GM23338 (cell line): Measurements from ENCODE around the gene SAMD8. TPM values are rescaled to one million over a fixed set of nuclear protein-coding genes. Genes with fewer than 3 reads are reported as not detected.

ENCODE experiments used
- ATAC-seq: fragments of 200-7000 bp; cut with Tn5 transposase; 3 replicates; pipeline ENCODE4 v1.9.1; 2020
- DNase-seq: peaks from one replicate; pipeline ENCODE4 v3.0.0-alpha.2; 2015; ENCODE audit warnings: low spot score
- H2AFZ ChIP-seq: fragments of 200-600 bp; sonication (generic); 2 replicates; pipeline ENCODE4 v1.8.0; 2016; ENCODE audit warnings: antibody characterized with exemption, mild to moderate bottlenecking, moderate library complexity
- H3F3A ChIP-seq: fragments of 200-600 bp; sonication (generic); replicated peaks from 2 replicates; pipeline ENCODE4 v1.8.0; 2017; ENCODE audit warnings: antibody characterized with exemption, mixed run types, low read depth
- H3K27ac ChIP-seq: fragments of 200-600 bp; sonication (generic); 2 replicates; pipeline ENCODE4 v1.6.1; 2016; ENCODE audit warnings: low read depth
- H3K27me3 ChIP-seq: fragments of 200-600 bp; sonication (generic); 2 replicates; pipeline ENCODE4 v1.8.0; 2016; ENCODE audit warnings: mild to moderate bottlenecking, mixed run types, moderate library complexity; ENCODE audit not compliant: insufficient read depth
- H3K36me3 ChIP-seq: fragments of 200-600 bp; sonication (generic); 2 replicates; pipeline ENCODE4 v1.8.0; 2016; ENCODE audit warnings: mild to moderate bottlenecking; ENCODE audit not compliant: insufficient read depth
- H3K4me1 ChIP-seq: fragments of 200-600 bp; sonication (generic); 2 replicates; pipeline ENCODE4 v1.8.0; 2016; ENCODE audit warnings: mild to moderate bottlenecking, moderate library complexity; ENCODE audit not compliant: insufficient read depth
- H3K4me2 ChIP-seq: fragments of 200-600 bp; sonication (generic); 2 replicates; pipeline ENCODE4 v1.7.1; 2017; ENCODE audit warnings: mixed run types
- H3K4me3 ChIP-seq: fragments of 200-600 bp; sonication (generic); 2 replicates; pipeline ENCODE4 v1.6.1; 2016; ENCODE audit warnings: mixed run types
- H3K79me2 ChIP-seq: fragments of 200-600 bp; sonication (generic); replicated peaks from 2 replicates; pipeline ENCODE4 v1.8.0; 2017; ENCODE audit warnings: mild to moderate bottlenecking; ENCODE audit not compliant: insufficient read depth
- H3K9me2 ChIP-seq: fragments of 200-600 bp; sonication (generic); 2 replicates; pipeline ENCODE4 v1.8.0; 2017; ENCODE audit not compliant: insufficient read depth
- H4K20me1 ChIP-seq: fragments of 200-600 bp; sonication (generic); replicated peaks from 2 replicates; pipeline ENCODE4 v1.8.0; 2017; ENCODE audit warnings: mild to moderate bottlenecking; ENCODE audit not compliant: insufficient read depth
- H3K27ac Mint-ChIP-seq: 2 replicates; pipeline ENCODE4 v1.8.0; 2020; ENCODE audit warnings: inconsistent platforms, mild to moderate bottlenecking, moderate library complexity, mixed read lengths
- H3K27me3 Mint-ChIP-seq: 3 replicates; pipeline ENCODE4 v1.8.0; 2022; ENCODE audit warnings: low read depth, mild to moderate bottlenecking, moderate library complexity, mixed read lengths, inconsistent platforms; ENCODE audit not compliant: insufficient read depth, poor library complexity
- H3K36me3 Mint-ChIP-seq: 3 replicates; pipeline ENCODE4 v1.8.0; 2021; ENCODE audit warnings: low read depth, mild to moderate bottlenecking, inconsistent platforms, moderate library complexity, mixed read lengths
- H3K4me1 Mint-ChIP-seq: 3 replicates; pipeline ENCODE4 v1.8.0; 2020; ENCODE audit warnings: mild to moderate bottlenecking, inconsistent platforms, mixed read lengths
- H3K4me3 Mint-ChIP-seq: 3 replicates; pipeline ENCODE4 v1.8.0; 2021; ENCODE audit warnings: moderate library complexity, mild to moderate bottlenecking, inconsistent platforms, mixed read lengths
- H3K9me3 Mint-ChIP-seq: 3 replicates; pipeline ENCODE4 v1.8.0; 2020; ENCODE audit warnings: moderate library complexity, mild to moderate bottlenecking, inconsistent platforms, mixed read lengths
- CREB1 ChIP-seq: fragments of 250-450 bp; sonication (Bioruptor Pico); IDR thresholded peaks from 2 replicates; pipeline ENCODE4 v1.5.0; 2020; ENCODE audit warnings: low read depth, mild to moderate bottlenecking, moderate library complexity
- CTCF ChIP-seq, 2 experiments: fragments of 200-600 bp in 1 of 2; sonication (generic) in 1 of 2; conservative IDR thresholded peaks; 2 replicates each; pipeline versions ENCODE4 v1.5.1 to v1.6.1; 2016 to 2017; ENCODE audit warnings: antibody characterized with exemption in 2 of 2, low read depth in 2 of 2, mild to moderate bottlenecking in 2 of 2, moderate library complexity in 1 of 2
- ETS1 ChIP-seq: IDR thresholded peaks from 2 replicates; pipeline ENCODE4 v1.6.1; 2016; ENCODE audit warnings: antibody characterized with exemption
- EZH2 ChIP-seq: fragments of 200-600 bp; sonication (generic); IDR thresholded peaks from one replicate; pipeline ENCODE4 v1.8.0; 2017; ENCODE audit warnings: antibody characterized with exemption, mild to moderate bottlenecking, low read depth; ENCODE audit not compliant: unreplicated experiment
- EZH2phosphoT487 ChIP-seq: fragments of 200-600 bp; sonication (generic); IDR thresholded peaks from one replicate; pipeline ENCODE4 v1.8.1; 2018; ENCODE audit warnings: antibody characterized with exemption; ENCODE audit not compliant: unreplicated experiment
- JUNB ChIP-seq: IDR thresholded peaks from one replicate; pipeline ENCODE4 v1.6.1; 2016; ENCODE audit warnings: antibody characterized with exemption; ENCODE audit not compliant: unreplicated experiment
- NANOG ChIP-seq: IDR thresholded peaks from 2 replicates; pipeline ENCODE4 v1.6.1; 2016; ENCODE audit warnings: antibody characterized with exemption, borderline replicate concordance
- POLR2AphosphoS5 ChIP-seq: IDR thresholded peaks from 2 replicates; pipeline ENCODE4 v1.6.1; 2016; ENCODE audit warnings: antibody characterized with exemption, low read depth
- STAT1 ChIP-seq: IDR thresholded peaks from one replicate; pipeline ENCODE4 v1.6.1; 2016; ENCODE audit warnings: antibody characterized with exemption; ENCODE audit not compliant: unreplicated experiment
- ZNF331 ChIP-seq: fragments of 250-450 bp; sonication (Bioruptor Pico); IDR thresholded peaks from 2 replicates; pipeline ENCODE4 v1.5.0; 2020; ENCODE audit warnings: low read depth, mild to moderate bottlenecking, moderate library complexity
- polyA plus RNA-seq: library from polyadenylated mRNA; unstranded; fragments of >200 nt; fragmentation: Nextera tagmentation; extraction: Ambion mirVana; gene quantifications from 2 replicates; pipeline ENCODE4 v1.2.1, GENCODE V29; 2016
- total RNA-seq: library from RNA; depleted of rRNA; stranded (reverse); fragments of >200 nt; shearing (Covaris generic); gene quantifications from 2 replicates; pipeline ENCODE4 v1.2.3, GENCODE V29; 2014
- TF ChIP-seq, protein P1 (sequence below): IDR thresholded peaks from one replicate; pipeline ENCODE4 v1.6.1; 2018; ENCODE audit warnings: antibody characterized with exemption; ENCODE audit not compliant: unreplicated experiment

The SAMD8 gene
- total and polyA plus RNA-seq, 2 experiments from 2014 or later, result 7.8 to 28.4 TPM

- no peak overlapping the region for H2AFZ ChIP-seq
- TF ChIP-seq JUNB, result no peak
- TF ChIP-seq ZNF331, result no peak
- TF ChIP-seq CREB1, result no peak
- no peak for TF ChIP-seq POLR2AphosphoS5
- TF ChIP-seq, protein P1, sequence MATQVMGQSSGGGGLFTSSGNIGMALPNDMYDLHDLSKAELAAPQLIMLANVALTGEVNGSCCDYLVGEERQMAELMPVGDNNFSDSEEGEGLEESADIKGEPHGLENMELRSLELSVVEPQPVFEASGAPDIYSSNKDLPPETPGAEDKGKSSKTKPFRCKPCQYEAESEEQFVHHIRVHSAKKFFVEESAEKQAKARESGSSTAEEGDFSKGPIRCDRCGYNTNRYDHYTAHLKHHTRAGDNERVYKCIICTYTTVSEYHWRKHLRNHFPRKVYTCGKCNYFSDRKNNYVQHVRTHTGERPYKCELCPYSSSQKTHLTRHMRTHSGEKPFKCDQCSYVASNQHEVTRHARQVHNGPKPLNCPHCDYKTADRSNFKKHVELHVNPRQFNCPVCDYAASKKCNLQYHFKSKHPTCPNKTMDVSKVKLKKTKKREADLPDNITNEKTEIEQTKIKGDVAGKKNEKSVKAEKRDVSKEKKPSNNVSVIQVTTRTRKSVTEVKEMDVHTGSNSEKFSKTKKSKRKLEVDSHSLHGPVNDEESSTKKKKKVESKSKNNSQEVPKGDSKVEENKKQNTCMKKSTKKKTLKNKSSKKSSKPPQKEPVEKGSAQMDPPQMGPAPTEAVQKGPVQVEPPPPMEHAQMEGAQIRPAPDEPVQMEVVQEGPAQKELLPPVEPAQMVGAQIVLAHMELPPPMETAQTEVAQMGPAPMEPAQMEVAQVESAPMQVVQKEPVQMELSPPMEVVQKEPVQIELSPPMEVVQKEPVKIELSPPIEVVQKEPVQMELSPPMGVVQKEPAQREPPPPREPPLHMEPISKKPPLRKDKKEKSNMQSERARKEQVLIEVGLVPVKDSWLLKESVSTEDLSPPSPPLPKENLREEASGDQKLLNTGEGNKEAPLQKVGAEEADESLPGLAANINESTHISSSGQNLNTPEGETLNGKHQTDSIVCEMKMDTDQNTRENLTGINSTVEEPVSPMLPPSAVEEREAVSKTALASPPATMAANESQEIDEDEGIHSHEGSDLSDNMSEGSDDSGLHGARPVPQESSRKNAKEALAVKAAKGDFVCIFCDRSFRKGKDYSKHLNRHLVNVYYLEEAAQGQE, result no peak
- no peak for TF ChIP-seq EZH2phosphoT487
- TF ChIP-seq NANOG, result no peak
- TF ChIP-seq ETS1, result no peak
- no peak for TF ChIP-seq EZH2
- TF ChIP-seq STAT1, result no peak
- DNase-seq (no peak), ATAC-seq (no peak)
- H3K4me1 ChIP-seq, result peaks cover 5% of the 10 kb centered on the region; the same call in 1 of the 2 replicates
- H3K4me2 ChIP-seq, result no peak overlapping the region
- H3K36me3 ChIP-seq, result no peaks in the 10 kb centered on the region
- H4K20me1 ChIP-seq, result no peaks in the 10 kb centered on the region
- no peaks in the 10 kb centered on the region for H3F3A ChIP-seq
- H3K27ac ChIP-seq, result no peak overlapping the region
- H3K27me3 ChIP-seq, result no peaks in the 10 kb centered on the region
- no peaks in the 10 kb centered on the region for H3K36me3 Mint-ChIP-seq
- no peaks in the 10 kb centered on the region for H3K9me2 ChIP-seq
- peaks cover 5% of the 10 kb centered on the region for H3K27me3 Mint-ChIP-seq
- H3K27ac Mint-ChIP-seq, result no peak overlapping the region
- H3K4me3 ChIP-seq, result no peak overlapping the region
- H3K4me3 Mint-ChIP-seq, result no peak overlapping the region
- H3K9me3 Mint-ChIP-seq, result no peaks in the 10 kb centered on the region
- no peaks in the 10 kb centered on the region for H3K79me2 ChIP-seq
- H3K4me1 Mint-ChIP-seq, result peaks cover under 1% of the 10 kb centered on the region; the same call in 2 of the 3 replicates
Observed at GRCh38 chr10:75070961-75071428, 40.5 kb upstream of the SAMD8 start.

- Mint-ChIP-seq H3K9me3 (no peaks in the 10 kb centered on the region), H3K36me3 (no peaks in the 10 kb centered on the region), H3K4me3 (no peak overlapping the region), H3K4me1 (peaks cover 8% of the 10 kb centered on the region), H3K27ac (0 out of 2 replicates have a peak overlapping the region, but pooled peaks have one; percentile 38), H3K27me3 (peaks cover 5% of the 10 kb centered on the region)
- Histone ChIP-seq H3F3A (no peaks in the 10 kb centered on the region), H3K27me3 (no peaks in the 10 kb centered on the region), H3K4me2 (no peak overlapping the region), H3K27ac (no peak overlapping the region), H3K9me2 (no peaks in the 10 kb centered on the region), H3K4me1 (peaks cover 12% of the 10 kb centered on the region), H3K36me3 (no peaks in the 10 kb centered on the region), H3K79me2 (no peaks in the 10 kb centered on the region), H3K4me3 (no peak overlapping the region), H4K20me1 (no peaks in the 10 kb centered on the region), H2AFZ (peak overlapping the region; percentile 47; the same call in 1 of the 2 replicates)
- no peak for DNase-seq
- ATAC-seq, result no peak
- TF ChIP-seq CTCF (conservative IDR thresholded peaks at IDR 0.05; ENCODE audit: low read depth in 2 of 2) (no peak), EZH2 (no peak)
Observed at GRCh38 chr10:75071756-75072155, 39.7 kb upstream of the SAMD8 start.
